CD4-positive, alpha-beta T cell treated with Interleukin-21 for 1 hour (primary cell): Measurements from ENCODE around the gene BMPER.
A peak's percentile ranks its signal among the peaks of the same experiment; 100 is the strongest.

Experiments used
- DNase-seq: peaks from one replicate; pipeline ENCODE4 v3.0.0-alpha.2; 2020

BMPER gene

DNA sequence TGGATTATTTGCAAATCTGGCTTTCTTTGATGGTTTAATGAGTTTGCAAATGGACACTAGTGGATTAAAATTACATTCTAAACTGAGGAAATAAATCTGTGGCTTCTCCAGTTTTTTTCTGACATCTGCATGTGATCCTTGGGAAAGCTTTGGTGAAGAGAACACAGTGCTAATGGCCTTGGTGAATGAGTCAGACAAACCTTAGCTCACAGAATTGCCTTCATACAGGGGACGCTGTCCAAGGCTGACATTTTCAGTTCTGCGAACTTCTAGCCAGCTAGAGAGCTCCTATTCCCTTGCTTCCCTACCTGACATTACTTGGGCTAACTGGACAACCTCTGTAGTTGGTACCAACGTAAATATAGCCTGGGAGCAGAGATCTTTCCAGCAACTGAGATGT is 21.2 kb downstream of the BMPER start:
- no peak for DNase-seq

DNA sequence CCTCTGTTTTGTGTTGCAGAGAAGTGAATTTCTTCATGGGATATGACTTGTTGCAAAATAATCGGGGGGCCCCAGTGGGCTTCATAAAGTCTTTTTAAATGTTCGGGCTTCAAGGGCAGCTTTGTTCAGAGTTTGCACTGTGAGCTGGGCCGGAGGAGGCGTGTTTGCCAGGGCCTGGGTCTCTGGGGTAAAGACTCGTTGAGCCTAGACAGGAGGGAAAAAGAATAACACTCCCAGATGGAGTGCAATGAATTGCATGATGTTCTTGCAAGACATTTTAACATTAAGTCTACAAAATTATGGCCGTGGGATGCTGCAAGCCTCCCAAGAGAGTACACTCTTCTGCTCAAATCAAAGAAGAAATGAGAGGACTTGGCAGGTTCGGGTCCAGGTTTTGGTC is 23.6 kb downstream of the BMPER start:
- no peak for DNase-seq

- DNase-seq, result no peak
These were observed 26.9 kb downstream of the BMPER start for GRCh38 chr7:33932221-33932620.

GRCh38 chr7:33932832-33933468 is 27.6 kb downstream of the BMPER start:
- peak; percentile 58 for DNase-seq

DNA sequence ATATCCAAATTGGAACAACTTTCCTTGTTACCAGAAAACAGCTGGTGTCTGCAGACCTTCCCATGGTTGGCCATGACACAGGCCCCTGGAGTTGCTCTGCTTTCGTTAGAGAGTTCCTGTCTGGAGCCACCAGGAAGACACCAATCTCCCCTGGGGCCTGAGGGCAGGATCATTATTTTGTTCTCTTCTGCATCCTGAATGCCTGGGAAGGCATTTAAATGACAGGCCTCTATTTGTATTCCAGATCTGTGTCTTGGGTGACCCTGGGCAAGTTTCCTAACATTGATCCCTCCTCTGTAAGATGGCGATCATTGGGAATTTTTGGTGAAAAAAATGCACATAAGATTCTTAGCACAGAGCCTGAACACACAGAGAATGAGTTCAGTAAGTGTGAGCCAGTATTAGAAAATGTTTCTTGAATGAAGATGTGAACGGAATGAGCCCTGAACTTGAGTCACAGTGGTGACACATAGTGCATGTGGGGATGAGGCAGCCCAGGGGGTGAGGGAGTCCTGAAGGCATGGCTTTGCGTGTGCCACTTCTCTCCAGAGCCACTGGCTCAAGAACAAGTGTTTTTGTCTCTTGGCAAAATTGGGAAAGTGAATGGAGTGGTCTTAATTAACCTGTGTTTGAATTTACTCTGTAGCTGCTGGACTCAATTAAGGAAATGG is 28.4 kb downstream of the BMPER start:
- DNase-seq, result no peak

DNA sequence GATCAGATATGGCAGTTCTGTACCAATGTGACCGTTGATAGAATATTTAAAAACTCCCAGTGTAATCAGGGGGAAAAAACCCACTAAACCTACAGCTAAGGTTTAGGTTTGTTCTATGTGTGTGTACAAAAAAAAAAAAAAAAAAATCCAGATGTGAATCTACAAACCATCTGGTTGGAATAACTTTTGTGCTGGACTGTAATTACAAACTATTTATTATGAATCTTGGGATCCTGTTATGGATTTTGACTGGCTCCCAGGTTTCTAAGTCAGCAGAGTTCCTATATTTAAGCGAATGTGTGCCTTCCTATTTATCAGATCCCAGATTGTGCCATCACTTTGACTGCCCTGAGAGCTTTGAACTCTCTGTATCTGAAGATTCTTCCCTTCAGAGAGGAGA is 29.1 kb downstream of the BMPER start:
- DNase-seq, result no peak

GRCh38 chr7:33936503-33936902 is 31.2 kb downstream of the BMPER start:
- no peak for DNase-seq

GRCh38 chr7:33937871-33938270 is 32.5 kb downstream of the BMPER start:
- no peak for DNase-seq

- DNase-seq, result no peak
These were observed 33.8 kb downstream of the BMPER start for GRCh38 chr7:33939121-33939520.

- DNase-seq, result no peak
These were observed 35.2 kb downstream of the BMPER start for GRCh38 chr7:33940503-33940902.

DNA sequence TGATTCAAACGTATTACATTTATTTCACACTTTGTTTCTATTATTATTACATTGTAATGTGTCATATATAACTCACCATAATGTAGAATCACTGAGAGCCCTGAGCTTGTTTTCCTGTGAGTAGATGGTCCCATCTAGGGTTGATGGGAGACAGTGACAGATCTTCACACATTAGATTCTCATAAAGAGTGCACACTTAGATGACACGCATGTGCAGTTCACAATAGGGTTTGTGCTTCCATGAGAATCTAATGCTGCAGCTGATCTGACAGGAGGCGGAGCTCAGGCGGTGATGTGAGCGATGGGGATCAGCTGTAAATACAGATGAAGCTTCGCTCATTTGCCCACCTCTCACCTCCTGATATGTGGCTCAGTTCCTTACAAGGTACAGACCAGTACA is 36.1 kb downstream of the BMPER start:
- no peak for DNase-seq

- no peak for DNase-seq
These were observed 40.9 kb downstream of the BMPER start for GRCh38 chr7:33946094-33946699.

- no peak for DNase-seq
These were observed 44.8 kb downstream of the BMPER start for GRCh38 chr7:33950047-33950714.

GRCh38 chr7:33952824-33953223 is 47.5 kb downstream of the BMPER start:
- no peak for DNase-seq

DNA sequence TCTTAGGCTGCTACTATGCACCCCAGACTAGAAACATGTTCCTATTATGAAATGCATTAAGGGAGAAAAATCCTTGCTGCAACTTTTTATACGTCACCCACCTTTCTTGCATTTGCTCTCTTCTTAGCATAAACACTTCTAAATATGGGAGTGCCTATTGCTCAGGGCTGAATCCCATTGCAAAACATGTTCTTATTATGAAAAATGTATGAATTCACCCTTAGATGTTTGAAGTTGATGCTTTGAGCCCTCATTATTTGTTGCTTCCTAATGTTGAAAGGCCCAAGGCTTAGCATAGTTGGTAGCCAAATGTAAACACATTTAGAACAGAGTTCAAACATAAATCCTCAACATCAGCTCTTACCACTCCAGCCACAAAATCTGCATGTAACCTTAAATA is 52.8 kb downstream of the BMPER start:
- DNase-seq, result no peak

- DNase-seq, result no peak
These were observed 54.3 kb downstream of the BMPER start for GRCh38 chr7:33959676-33960075.

DNA sequence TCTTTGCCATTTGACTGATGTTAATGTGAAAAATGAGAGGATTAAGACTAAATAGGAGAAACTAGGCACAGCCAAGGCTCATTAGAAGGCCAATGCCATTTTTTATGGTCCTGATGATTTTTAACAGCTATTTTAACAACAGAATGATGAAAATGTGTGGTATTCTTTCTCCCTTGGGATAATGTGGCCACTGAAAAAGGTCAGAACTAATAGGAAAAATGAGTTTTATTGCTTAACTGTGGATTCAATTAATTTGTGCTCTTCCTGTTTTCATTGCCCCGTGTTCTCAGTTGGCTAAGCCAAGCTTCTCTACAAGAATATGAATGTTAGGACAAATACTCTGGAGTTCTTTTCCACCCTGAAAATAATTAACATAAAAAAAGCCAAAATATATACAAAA is 56.6 kb downstream of the BMPER start:
- DNase-seq, result no peak

- DNase-seq, result no peak
These were observed 59.3 kb downstream of the BMPER start for GRCh38 chr7:33964417-33965182.

GRCh38 chr7:33965183-33965744 is 59.9 kb downstream of the BMPER start:
- no peak for DNase-seq

DNA sequence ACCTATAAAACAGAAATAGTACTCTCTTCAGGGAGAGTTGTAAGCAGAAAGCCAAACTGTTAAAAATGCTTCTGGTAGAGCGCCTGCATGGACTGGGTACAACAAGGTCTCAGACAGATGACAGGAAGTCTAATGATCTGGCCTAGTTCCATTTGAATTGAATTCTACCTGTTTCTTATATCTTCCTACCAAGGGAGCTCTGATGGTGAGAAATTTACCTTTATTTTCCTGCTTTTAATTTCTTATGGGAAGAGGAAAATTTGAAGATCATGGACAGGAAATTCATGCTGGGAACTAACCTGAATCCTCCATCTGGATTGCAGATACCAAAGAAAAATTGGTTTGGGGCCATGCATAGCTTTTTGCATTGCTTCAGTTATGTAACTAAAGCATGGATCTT is 63.3 kb downstream of the BMPER start:
- DNase-seq, result no peak

- DNase-seq, result no peak
These were observed 65.2 kb downstream of the BMPER start for GRCh38 chr7:33970536-33970935.

DNA sequence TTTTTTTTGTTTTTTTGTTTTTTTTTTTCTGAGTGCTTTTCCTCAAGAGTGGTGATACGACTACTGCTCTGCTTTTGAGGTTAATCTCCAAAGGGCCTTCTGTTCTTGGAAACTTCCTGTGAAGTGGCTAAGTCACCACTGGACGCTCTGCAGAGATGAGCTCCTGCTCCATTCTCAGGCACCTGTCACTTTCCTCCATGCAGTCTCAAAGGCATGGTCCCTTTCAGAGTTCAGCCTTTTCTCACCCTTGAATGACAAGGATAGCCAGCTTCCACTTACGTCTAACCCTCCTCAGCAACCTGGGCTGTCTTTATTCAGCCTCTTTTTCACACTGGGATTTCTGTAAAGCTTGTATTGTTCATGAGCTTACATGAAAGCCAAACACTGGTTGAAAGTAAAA is 65.8 kb downstream of the BMPER start:
- no peak for DNase-seq
